OCI-LY1 (cell line): ENCODE results near the gene ANO6.

Experiments used
- EZH2 ChIP-seq: fragments of 200-600 bp; sonication (generic), shearing (Covaris generic); IDR thresholded peaks from 2 replicates; pipeline ENCODE4 v1.8.0; 2017; ENCODE audit warnings: borderline replicate concordance, mixed run types, mild to moderate bottlenecking, antibody characterized with exemption, low read length, moderate library complexity, mixed read lengths
- TF ChIP-seq, protein P1 (sequence below): fragments of 200-600 bp; sonication (generic), shearing (Covaris generic); IDR thresholded peaks from 2 replicates; pipeline ENCODE4 v1.5.1; 2017; ENCODE audit warnings: mild to moderate bottlenecking, antibody characterized with exemption, low read length, moderate library complexity, mixed read lengths

DNA sequence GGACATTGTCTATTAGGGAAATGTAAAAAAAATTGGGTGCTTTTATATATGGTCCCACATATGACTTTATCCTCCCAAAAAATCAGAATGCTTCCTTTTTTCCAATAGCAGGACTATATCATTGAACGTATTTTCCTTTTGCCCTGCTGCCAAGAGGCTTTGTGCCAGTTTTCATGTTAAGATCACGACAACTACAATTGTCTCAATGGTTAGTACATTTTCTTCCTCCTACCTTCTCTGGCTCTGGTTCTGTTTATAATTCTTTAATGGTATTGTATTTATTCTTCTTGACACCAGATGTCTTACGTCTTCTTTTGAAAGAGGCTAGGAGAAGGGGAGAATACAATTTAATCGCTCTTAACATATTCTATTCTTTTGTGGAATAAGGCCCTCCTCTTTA lies 106.9 kb downstream of the ANO6 start:
- TF ChIP-seq, protein P1, sequence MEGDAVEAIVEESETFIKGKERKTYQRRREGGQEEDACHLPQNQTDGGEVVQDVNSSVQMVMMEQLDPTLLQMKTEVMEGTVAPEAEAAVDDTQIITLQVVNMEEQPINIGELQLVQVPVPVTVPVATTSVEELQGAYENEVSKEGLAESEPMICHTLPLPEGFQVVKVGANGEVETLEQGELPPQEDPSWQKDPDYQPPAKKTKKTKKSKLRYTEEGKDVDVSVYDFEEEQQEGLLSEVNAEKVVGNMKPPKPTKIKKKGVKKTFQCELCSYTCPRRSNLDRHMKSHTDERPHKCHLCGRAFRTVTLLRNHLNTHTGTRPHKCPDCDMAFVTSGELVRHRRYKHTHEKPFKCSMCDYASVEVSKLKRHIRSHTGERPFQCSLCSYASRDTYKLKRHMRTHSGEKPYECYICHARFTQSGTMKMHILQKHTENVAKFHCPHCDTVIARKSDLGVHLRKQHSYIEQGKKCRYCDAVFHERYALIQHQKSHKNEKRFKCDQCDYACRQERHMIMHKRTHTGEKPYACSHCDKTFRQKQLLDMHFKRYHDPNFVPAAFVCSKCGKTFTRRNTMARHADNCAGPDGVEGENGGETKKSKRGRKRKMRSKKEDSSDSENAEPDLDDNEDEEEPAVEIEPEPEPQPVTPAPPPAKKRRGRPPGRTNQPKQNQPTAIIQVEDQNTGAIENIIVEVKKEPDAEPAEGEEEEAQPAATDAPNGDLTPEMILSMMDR, result no peak
- no peak for TF ChIP-seq EZH2
